Vagina (tissue), 2 donors: ENCODE data around the gene RAMACL. TPM values are rescaled to one million over a fixed set of nuclear protein-coding genes. Genes with fewer than 3 reads are reported as not detected.

ENCODE experiments used
- DNase-seq, 2 donors: peaks; one replicate each; pipeline ENCODE4 v3.0.0-alpha.2; 2017; ENCODE audit errors: extremely low spot score in 2 of 2
- H3K27ac ChIP-seq: fragments of 200-600 bp; sonication (generic); one replicate; pipeline ENCODE4 v1.5.1; 2019
- H3K27me3 ChIP-seq: fragments of 200-600 bp; sonication (generic); one replicate; pipeline ENCODE4 v1.5.1; 2019
- H3K36me3 ChIP-seq, 2 donors: fragments of 200-600 bp; sonication (generic); one replicate each; pipeline ENCODE4 v1.5.1; 2017 to 2019
- H3K4me1 ChIP-seq: fragments of 200-600 bp; sonication (generic); one replicate; pipeline ENCODE4 v1.5.1; 2019
- H3K4me3 ChIP-seq, 2 donors: fragments of 200-600 bp; sonication (generic); 1 replicate in 1 of 2; 2 replicates in 1 of 2; pipeline ENCODE4 v1.5.1; 2016 to 2019
- H3K9me3 ChIP-seq: fragments of 200-600 bp; sonication (generic); one replicate; pipeline ENCODE4 v1.5.1; 2019
- POLR2A ChIP-seq, 2 donors: fragments of 450-650 bp; IDR thresholded peaks; one replicate each; pipeline ENCODE4 v1.6.1; 2017; ENCODE audit warnings: antibody characterized with exemption in 2 of 2, mild to moderate bottlenecking in 2 of 2, moderate library complexity in 2 of 2
- POLR2AphosphoS5 ChIP-seq, 2 donors: sonication (generic); formaldehyde crosslinking; IDR thresholded peaks; one replicate each; pipeline ENCODE4 v1.9.0; 2017; ENCODE audit warnings: antibody characterized with exemption in 2 of 2, mild to moderate bottlenecking in 2 of 2, low read depth in 1 of 2; ENCODE audit not compliant: insufficient read depth in 1 of 2
- intact Hi-C: fragments of 100-400 bp; cut with DNase I; formaldehyde crosslinking; loops from one replicate; pipeline ENCODE4 v1.15.1; 2023
- total RNA-seq: library from RNA; depleted of rRNA; stranded (reverse); fragments of >200 nt; gene quantifications from one replicate; pipeline ENCODE4 v1.2.3, GENCODE V29; 2016
- TF ChIP-seq, protein P1 (sequence below), 3 experiments: fragments of 450-650 bp in 2 of 3; fragments of 200-600 bp in 1 of 3; sonication (generic) in 1 of 3; IDR thresholded peaks; one replicate each; pipeline ENCODE4 v1.5.1; 2017 to 2019; ENCODE audit warnings: antibody characterized with exemption in 3 of 3, mild to moderate bottlenecking in 2 of 3, moderate library complexity in 2 of 3

The RAMACL gene
- total RNA-seq, 1 donor from 2014 or later: 2.2 TPM

GRCh38 chr6:166570929-166571713 is 15.4 kb downstream of the RAMACL start:
- H3K4me3 ChIP-seq: no peak overlapping the region
- no peaks in the 10 kb centered on the region for H3K9me3 ChIP-seq
- H3K27me3 ChIP-seq: no peaks in the 10 kb centered on the region
- DNase-seq: no peak
- H3K36me3 ChIP-seq: no peaks in the 10 kb centered on the region
- H3K27ac ChIP-seq: no peak overlapping the region
- H3K4me1 ChIP-seq: peaks cover 17% of the 10 kb centered on the region
- intact Hi-C loops: no loop called here
- TF ChIP-seq POLR2AphosphoS5 (IDR thresholded peaks at IDR 0.05; ENCODE audit: insufficient read depth in 1 of 2, low read depth in 1 of 2) (no peak), POLR2A (IDR thresholded peaks at IDR 0.05) (no peak)
- TF ChIP-seq, protein P1, sequence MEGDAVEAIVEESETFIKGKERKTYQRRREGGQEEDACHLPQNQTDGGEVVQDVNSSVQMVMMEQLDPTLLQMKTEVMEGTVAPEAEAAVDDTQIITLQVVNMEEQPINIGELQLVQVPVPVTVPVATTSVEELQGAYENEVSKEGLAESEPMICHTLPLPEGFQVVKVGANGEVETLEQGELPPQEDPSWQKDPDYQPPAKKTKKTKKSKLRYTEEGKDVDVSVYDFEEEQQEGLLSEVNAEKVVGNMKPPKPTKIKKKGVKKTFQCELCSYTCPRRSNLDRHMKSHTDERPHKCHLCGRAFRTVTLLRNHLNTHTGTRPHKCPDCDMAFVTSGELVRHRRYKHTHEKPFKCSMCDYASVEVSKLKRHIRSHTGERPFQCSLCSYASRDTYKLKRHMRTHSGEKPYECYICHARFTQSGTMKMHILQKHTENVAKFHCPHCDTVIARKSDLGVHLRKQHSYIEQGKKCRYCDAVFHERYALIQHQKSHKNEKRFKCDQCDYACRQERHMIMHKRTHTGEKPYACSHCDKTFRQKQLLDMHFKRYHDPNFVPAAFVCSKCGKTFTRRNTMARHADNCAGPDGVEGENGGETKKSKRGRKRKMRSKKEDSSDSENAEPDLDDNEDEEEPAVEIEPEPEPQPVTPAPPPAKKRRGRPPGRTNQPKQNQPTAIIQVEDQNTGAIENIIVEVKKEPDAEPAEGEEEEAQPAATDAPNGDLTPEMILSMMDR (IDR thresholded peaks at IDR 0.05): no peak

- Histone ChIP-seq H3K27me3 (no peaks in the 10 kb centered on the region), H3K4me3 (no peak overlapping the region), H3K36me3 (no peaks in the 10 kb centered on the region), H3K4me1 (peaks cover 19% of the 10 kb centered on the region), H3K9me3 (no peaks in the 10 kb centered on the region), H3K27ac (no peak overlapping the region)
- DNase-seq: no peak
- intact Hi-C loops: no loop called here
- TF ChIP-seq, protein P1 (IDR thresholded peaks at IDR 0.05): no peak
- TF ChIP-seq POLR2A (IDR thresholded peaks at IDR 0.05): no peak
- TF ChIP-seq POLR2AphosphoS5 (IDR thresholded peaks at IDR 0.05; ENCODE audit: insufficient read depth in 1 of 2, low read depth in 1 of 2): no peak
Measured at GRCh38 chr6:166569206-166569605, 17.3 kb downstream of the RAMACL start.

GRCh38 chr6:166567813-166568212 is 18.7 kb downstream of the RAMACL start:
- Histone ChIP-seq H3K27ac (peak overlapping the region; percentile 26), H3K9me3 (no peaks in the 10 kb centered on the region), H3K4me1 (peaks cover 15% of the 10 kb centered on the region), H3K36me3 (no peaks in the 10 kb centered on the region), H3K27me3 (no peaks in the 10 kb centered on the region), H3K4me3 (no peak overlapping the region)
- no peak for DNase-seq
- intact Hi-C loops: no loop called here
- TF ChIP-seq POLR2A (IDR thresholded peaks at IDR 0.05) (no peak), POLR2AphosphoS5 (IDR thresholded peaks at IDR 0.05; ENCODE audit: insufficient read depth in 1 of 2, low read depth in 1 of 2) (no peak)
- TF ChIP-seq, protein P1 (IDR thresholded peaks at IDR 0.05): no peak

DNA sequence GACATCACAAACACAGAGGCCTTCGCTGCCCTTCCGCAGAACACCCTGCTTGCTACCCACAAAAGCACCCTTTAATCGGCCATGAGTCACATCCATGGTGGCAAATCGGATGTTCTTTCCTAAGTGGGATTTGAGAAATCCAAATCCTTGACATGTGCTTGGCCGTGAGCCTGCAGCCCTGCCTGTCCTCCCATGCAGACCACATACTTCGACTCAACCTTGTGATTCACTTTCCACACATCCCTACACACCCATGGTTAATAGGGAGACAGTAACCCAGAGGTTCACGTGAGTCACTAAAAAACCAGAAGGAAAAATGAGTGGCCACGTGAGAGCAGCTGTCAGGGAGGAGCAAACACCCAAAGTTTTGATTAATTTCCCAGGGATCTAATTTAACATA is 19.4 kb downstream of the RAMACL start:
- no peak for DNase-seq
- no peaks in the 10 kb centered on the region for H3K9me3 ChIP-seq
- H3K36me3 ChIP-seq: no peaks in the 10 kb centered on the region
- TF ChIP-seq POLR2AphosphoS5 (IDR thresholded peaks at IDR 0.05; ENCODE audit: insufficient read depth in 1 of 2, low read depth in 1 of 2): peak in 1 of 2 donors; percentile 83
- TF ChIP-seq, protein P1 (IDR thresholded peaks at IDR 0.05): no peak
- H3K27me3 ChIP-seq: no peaks in the 10 kb centered on the region
- H3K27ac ChIP-seq: peak overlapping the region; percentile 26
- intact Hi-C loops: no loop called here
- H3K4me1 ChIP-seq: peaks cover 19% of the 10 kb centered on the region
- H3K4me3 ChIP-seq: no peak overlapping the region
